ENCODE measurements around the gene RFLNA.

RFLNA gene

GRCh38 chr12:124264089-124264795 lies 30.7 kb upstream of the RFLNA start:
- no peak for TF ChIP-seq USF1 (IDR thresholded peaks at IDR 0.05)

- TF ChIP-seq TEAD4 (IDR thresholded peaks at IDR 0.05) (no peak), RAD21 (IDR thresholded peaks at IDR 0.05; ENCODE audit: low read depth) (no peak)
Observed at GRCh38 chr12:124264879-124265278, 30.0 kb upstream of the RFLNA start.

GRCh38 chr12:124267205-124267778 lies 27.6 kb upstream of the RFLNA start:
- TF ChIP-seq CREB1 (IDR thresholded peaks at IDR 0.05; ENCODE audit: low read depth) (no peak), USF1 (IDR thresholded peaks at IDR 0.05) (no peak), MAX (IDR thresholded peaks at IDR 0.05) (no peak), REST (IDR thresholded peaks at IDR 0.05; ENCODE audit: low read depth) (no peak), ZBTB7A (IDR thresholded peaks at IDR 0.05; ENCODE audit: low read depth) (no peak), CEBPB (IDR thresholded peaks at IDR 0.05) (no peak), FOXM1 (IDR thresholded peaks at IDR 0.05; ENCODE audit: borderline replicate concordance, low read depth) (no peak), EP300 (IDR thresholded peaks at IDR 0.05; ENCODE audit: borderline replicate concordance) (no peak), EGR1 (IDR thresholded peaks at IDR 0.05) (no peak)

- TF ChIP-seq CEBPB (IDR thresholded peaks at IDR 0.05) (no peak), USF1 (IDR thresholded peaks at IDR 0.05) (no peak), TEAD4 (IDR thresholded peaks at IDR 0.05) (no peak), RAD21 (IDR thresholded peaks at IDR 0.05; ENCODE audit: low read depth) (no peak), REST (IDR thresholded peaks at IDR 0.05; ENCODE audit: low read depth) (no peak), EGR1 (IDR thresholded peaks at IDR 0.05) (no peak), NFIC (IDR thresholded peaks at IDR 0.05) (no peak)
Observed at GRCh38 chr12:124270671-124271070, 24.2 kb upstream of the RFLNA start.

- TF ChIP-seq TAF1 (IDR thresholded peaks at IDR 0.05; ENCODE audit: low read depth) (no peak), EGR1 (IDR thresholded peaks at IDR 0.05) (no peak), ZBTB7A (IDR thresholded peaks at IDR 0.05; ENCODE audit: low read depth) (no peak), CEBPB (IDR thresholded peaks at IDR 0.05) (no peak), FOXM1 (IDR thresholded peaks at IDR 0.05; ENCODE audit: borderline replicate concordance, low read depth) (no peak), NFIC (IDR thresholded peaks at IDR 0.05) (no peak), RAD21 (IDR thresholded peaks at IDR 0.05; ENCODE audit: low read depth) (peak; percentile 32; the same call in 1 of the 2 replicates)
Observed at GRCh38 chr12:124273630-124274029, 21.3 kb upstream of the RFLNA start.

GRCh38 chr12:124276337-124276736 lies 18.6 kb upstream of the RFLNA start:
- TF ChIP-seq TEAD4 (IDR thresholded peaks at IDR 0.05): no peak

GRCh38 chr12:124277394-124278241 lies 17.3 kb upstream of the RFLNA start:
- TF ChIP-seq TAF1 (IDR thresholded peaks at IDR 0.05; ENCODE audit: low read depth) (no peak), NFIC (IDR thresholded peaks at IDR 0.05) (no peak), USF1 (IDR thresholded peaks at IDR 0.05) (peak; percentile 21; the same call in 1 of the 2 replicates), MAX (IDR thresholded peaks at IDR 0.05) (no peak)

Measured in Ishikawa (cell line).